SH-SY5Y (cell line): ENCODE measurements around the gene CLK4.

Experiments used
- GATA2 ChIP-seq: IDR thresholded peaks from 2 replicates; pipeline ENCODE4 v1.6.1; 2011; ENCODE audit warnings: mild to moderate bottlenecking, low read depth, low read length
- GATA3 ChIP-seq: IDR thresholded peaks from 2 replicates; pipeline ENCODE4 v1.6.1; 2011; ENCODE audit warnings: low read depth, mild to moderate bottlenecking, low read length, moderate library complexity

GRCh38 chr5:178569485-178569884 lies 57.4 kb downstream of the CLK4 start:
- TF ChIP-seq GATA3 (no peak), GATA2 (no peak)
